Loucy (cell line): ENCODE data around the gene CBLC.
"Not testable (repeated sequence)": the region's sequence is repeated elsewhere in the genome, so short reads cannot be mapped to it uniquely, and the experiment has no call there.

Source experiments
- EZH2phosphoT487 ChIP-seq: fragments of 200-600 bp; IDR thresholded peaks from 2 replicates; pipeline ENCODE4 v1.6.1; 2018; ENCODE audit warnings: antibody characterized with exemption, mild to moderate bottlenecking, moderate library complexity, borderline replicate concordance
- TF ChIP-seq, protein P1 (sequence below): fragments of 200-600 bp; sonication (generic); conservative IDR thresholded peaks from 2 replicates; pipeline ENCODE4 v1.5.1; 2014; ENCODE audit warnings: mild to moderate bottlenecking, antibody characterized with exemption, low read length

DNA sequence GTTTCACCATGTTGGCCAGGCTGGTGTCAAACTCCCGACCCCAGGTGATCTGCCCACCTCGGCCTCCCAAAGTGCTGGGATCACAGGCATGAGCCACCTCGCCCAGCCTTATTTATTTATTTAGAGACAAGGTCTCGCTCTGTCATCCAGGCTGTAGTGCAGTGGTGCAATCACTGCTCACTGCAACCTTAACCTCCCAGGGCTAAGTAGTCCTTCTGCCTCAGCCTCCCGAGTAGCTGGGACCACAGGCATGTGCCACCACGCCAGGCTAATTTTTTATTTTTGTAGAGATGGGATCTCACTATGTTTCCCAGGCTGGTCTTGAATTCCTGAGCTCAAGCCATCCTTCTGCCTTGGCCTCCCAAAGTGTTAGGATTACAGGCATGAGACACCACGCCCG, 56.7 kb downstream of the CBLC start:
- TF ChIP-seq, protein P1, sequence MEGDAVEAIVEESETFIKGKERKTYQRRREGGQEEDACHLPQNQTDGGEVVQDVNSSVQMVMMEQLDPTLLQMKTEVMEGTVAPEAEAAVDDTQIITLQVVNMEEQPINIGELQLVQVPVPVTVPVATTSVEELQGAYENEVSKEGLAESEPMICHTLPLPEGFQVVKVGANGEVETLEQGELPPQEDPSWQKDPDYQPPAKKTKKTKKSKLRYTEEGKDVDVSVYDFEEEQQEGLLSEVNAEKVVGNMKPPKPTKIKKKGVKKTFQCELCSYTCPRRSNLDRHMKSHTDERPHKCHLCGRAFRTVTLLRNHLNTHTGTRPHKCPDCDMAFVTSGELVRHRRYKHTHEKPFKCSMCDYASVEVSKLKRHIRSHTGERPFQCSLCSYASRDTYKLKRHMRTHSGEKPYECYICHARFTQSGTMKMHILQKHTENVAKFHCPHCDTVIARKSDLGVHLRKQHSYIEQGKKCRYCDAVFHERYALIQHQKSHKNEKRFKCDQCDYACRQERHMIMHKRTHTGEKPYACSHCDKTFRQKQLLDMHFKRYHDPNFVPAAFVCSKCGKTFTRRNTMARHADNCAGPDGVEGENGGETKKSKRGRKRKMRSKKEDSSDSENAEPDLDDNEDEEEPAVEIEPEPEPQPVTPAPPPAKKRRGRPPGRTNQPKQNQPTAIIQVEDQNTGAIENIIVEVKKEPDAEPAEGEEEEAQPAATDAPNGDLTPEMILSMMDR = not testable (repeated sequence)
- not testable (repeated sequence) for TF ChIP-seq EZH2phosphoT487
